GM21423 (cell line): Measurements from ENCODE around the gene ERVK3-1.
"Not testable (repeated sequence)": the region's sequence is repeated elsewhere in the genome, so short reads cannot be mapped to it uniquely, and the experiment has no call there.

Source experiments
- ATAC-seq: cut with Tn5 transposase; IDR thresholded peaks from one replicate; pipeline ENCODE4 v1.9.1; 2021; ENCODE audit warnings: mild to moderate bottlenecking, moderate library complexity; ENCODE audit not compliant: unreplicated experiment

The ERVK3-1 gene

GRCh38 chr19:58304255-58304654, 922 bp upstream of the ERVK3-1 start:
- ATAC-seq = no peak

DNA sequence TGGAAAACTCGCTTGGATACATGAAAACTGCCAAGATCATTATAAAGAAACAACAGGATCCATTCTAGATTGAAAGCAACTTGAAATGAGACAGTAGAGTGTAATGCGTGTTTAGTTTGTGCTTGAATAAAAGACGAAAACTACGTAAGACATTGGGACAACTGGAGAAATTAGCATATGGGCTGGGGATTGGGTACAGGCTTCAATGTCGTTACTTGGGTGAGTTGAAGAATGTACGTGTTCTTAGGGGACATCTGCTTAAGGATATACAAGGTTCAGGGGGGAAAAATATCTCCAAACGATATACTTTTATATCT, 471 bp upstream of the ERVK3-1 start:
- no peak for ATAC-seq

- ATAC-seq = no peak
Measured at GRCh38 chr19:58305932-58306323, 751 bp downstream of the ERVK3-1 start.

GRCh38 chr19:58307736-58308135, 2.6 kb downstream of the ERVK3-1 start:
- no peak for ATAC-seq

DNA sequence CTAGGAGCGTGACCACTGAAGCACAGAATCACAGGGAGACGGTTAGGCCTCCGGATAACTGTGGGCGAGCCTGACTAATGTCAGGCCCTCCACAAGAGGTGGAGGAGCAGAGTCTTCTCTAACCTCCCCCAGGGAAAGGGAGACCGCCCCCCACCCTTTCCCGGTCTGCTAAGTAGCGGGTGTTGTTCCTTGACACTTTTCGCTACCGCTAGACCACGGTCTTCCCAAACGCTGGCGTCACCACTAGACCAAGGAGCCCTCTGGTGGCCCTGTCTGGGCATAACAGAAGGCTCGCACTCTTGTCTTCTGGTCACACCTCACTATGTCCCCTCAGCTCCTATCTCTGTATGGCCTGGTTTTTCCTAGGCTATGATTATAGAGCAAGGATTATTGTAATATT, 5.5 kb downstream of the ERVK3-1 start:
- not testable (repeated sequence) for ATAC-seq

- ATAC-seq = no peak
Measured at GRCh38 chr19:58311345-58311865, 6.2 kb downstream of the ERVK3-1 start.

DNA sequence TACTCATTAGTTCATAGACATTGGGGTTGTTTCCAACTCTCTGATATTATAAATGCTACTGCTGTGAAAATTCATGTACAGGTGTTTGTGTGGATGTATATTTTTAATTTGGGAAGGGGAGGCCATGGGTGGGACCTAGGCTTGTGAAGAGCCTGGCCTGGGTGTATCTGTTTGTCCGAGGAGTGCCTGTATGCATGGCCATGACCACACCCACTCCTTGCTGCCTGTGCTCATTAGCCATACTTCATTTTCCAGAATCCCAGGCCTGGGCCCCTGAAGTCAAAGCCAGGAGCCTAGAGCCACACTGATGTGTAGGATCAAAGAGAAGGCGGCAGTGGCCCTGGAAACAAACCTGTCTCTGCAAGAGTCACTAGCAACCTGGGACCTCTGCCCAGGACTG, 10.4 kb downstream of the ERVK3-1 start:
- ATAC-seq = no peak

DNA sequence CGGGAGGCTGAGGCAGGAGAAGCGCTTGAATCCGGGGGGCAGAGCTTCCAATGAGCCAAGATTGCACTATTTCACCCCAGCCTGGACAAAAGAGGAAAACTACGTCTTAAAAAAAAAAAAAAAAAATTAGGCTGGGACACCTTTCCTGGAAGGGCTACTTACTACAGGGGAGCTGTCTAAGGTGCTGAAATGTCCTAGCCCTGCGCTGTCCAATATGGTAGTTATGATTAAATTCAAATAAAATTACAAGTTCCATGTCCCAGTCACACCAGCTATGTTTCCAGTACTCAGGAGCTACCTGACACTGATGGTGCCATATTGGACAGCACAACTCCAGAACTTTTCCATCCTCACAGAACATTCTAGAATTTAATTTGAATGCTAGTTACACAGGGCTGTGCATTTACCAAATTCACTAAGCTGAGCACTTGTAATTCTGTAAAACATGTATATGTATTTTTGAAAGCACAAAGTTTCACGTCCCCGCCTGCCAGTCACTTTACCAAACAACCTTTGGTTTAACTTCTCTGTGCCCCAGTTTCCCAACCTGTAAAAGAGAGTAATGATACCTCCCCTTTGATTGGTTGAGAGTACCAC, 12.4 kb downstream of the ERVK3-1 start:
- ATAC-seq = no peak

GRCh38 chr19:58318297-58318696, 13.1 kb downstream of the ERVK3-1 start:
- ATAC-seq = no peak

GRCh38 chr19:58319241-58319640, 14.1 kb downstream of the ERVK3-1 start:
- no peak for ATAC-seq

DNA sequence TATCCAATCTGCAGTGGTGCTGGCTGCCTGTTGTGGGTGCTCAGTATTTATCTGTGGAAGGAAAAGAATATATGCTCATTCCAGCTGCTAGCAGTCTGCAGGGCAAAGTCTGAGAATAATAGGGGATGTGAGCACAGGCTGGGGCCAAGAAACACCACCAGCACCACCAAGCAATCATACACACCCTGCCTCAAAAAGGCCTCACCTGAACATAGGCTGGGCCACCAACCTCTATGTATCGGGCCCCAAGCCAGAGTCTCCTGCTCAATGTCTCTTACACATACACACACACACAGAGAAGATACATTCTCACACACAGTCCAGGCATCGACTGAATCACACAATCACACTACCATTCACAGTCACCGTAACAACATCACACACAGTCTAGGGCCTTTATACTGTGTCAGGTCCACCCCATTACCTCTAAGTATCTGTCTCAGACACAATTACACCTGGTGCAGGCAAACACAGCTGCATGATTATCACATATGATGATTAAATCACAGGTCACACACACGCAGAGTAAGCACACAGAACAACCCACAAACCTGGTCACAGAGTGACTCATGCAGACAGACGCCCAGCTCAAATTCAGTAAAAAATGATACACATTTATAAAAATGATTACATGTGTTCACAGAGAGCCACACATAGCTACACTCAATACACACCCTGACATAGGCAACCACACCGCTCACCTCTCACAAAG, 20.3 kb downstream of the ERVK3-1 start:
- no peak for ATAC-seq

DNA sequence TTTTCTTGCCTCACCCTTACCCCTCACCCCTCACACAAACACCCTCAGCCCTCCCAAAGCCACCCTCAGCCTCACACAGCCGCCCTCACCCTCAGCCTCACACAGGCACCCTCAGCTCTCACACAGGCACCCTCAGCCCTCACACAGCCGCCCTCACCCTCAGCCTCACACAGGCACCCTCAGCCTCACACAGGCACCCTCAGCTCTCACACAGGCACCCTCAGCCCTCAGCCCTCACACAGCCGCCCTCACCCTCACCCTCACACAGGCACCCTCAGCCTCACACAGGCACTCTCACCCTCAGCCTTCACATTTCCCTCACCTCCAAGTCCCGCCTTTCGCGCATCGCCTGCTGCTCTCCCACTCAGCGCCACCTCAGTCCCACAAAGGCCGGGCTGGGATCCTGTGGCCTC, 21.3 kb downstream of the ERVK3-1 start:
- no peak for ATAC-seq

DNA sequence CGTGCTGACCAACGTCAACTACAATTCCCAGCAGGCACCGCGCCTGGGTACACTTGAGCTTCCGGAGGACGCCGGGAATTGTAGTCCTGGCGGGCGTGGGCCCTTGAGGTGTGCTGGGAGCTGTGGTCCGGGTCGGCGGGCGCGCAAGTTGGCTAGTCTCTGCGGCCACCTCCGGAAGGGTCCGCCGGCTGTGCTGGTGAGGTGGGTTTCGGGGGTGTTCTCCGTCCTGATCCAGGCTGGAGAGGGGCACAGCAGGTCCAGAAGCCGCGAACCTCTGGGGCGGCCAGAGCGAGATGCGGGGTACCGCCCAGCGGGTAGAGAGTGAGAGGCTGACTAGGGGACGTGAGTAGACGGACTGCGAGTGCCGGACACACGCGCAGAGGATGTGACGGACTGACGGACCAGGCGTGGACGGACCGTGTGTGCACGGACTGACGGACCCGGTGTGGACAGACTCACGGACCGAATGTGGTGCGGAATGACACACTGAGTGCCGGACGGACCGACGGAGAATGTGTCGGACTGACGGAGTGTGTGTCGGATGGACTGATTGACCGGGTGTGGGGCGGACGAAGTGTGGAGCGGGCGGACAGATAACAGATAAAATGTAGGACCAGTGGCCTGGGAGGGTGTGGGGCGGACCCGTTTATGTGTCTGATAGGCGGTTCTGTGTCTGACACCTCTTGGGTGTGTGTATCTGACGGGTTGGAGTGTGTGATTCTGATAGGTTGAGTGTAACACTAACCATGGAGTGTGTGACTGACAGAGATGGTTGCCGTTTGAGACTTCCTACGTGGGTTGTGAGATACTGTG, 21.9 kb downstream of the ERVK3-1 start, which contains the start of gene ZSCAN22:
Gene ZSCAN22 (plus strand): TSS at position 81 of the 813 bp plus-strand sequence. CDS start 7,809 bp downstream, outside the sequence.
- peak; percentile 90 for ATAC-seq

GRCh38 chr19:58328999-58329398, 23.8 kb downstream of the ERVK3-1 start:
- ATAC-seq = no peak

DNA sequence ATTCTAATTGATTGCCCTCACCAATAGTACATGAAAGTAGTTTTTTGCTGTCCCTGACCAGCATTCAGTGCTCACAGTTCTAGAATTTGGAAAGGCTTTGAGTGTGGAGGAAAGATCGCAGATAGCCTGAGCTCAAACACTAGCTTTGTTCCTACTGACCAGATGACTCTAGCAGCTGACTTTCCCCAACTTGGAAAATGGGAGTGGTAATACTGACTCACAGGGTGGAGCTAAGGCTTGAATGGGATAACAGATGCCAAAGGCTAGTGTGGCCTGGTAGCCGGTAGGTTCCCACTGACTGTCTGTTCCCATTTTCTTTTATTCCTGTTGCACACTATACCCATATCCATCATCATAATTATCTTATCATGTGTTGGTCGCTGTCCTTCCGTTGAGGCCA, 25.3 kb downstream of the ERVK3-1 start:
- no peak for ATAC-seq

DNA sequence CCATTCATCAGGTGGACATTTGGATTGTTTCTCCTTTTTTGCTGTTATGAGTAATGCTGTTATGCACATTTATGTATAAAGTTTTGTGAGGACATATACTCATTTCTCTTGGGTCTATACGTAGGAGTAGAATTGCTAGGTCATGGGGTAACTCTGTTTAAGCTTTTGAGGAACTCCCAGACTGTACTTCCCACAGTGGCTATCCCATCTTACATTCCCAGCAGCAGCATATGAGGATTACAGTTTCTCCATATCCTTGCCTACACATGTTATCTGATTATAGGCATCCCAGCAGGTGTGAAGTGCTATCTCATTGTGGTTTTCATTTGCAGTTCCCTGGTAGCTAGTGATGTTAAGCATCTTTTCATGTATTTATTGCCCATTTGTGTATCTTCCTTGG, 27.5 kb downstream of the ERVK3-1 start:
- ATAC-seq = no peak

DNA sequence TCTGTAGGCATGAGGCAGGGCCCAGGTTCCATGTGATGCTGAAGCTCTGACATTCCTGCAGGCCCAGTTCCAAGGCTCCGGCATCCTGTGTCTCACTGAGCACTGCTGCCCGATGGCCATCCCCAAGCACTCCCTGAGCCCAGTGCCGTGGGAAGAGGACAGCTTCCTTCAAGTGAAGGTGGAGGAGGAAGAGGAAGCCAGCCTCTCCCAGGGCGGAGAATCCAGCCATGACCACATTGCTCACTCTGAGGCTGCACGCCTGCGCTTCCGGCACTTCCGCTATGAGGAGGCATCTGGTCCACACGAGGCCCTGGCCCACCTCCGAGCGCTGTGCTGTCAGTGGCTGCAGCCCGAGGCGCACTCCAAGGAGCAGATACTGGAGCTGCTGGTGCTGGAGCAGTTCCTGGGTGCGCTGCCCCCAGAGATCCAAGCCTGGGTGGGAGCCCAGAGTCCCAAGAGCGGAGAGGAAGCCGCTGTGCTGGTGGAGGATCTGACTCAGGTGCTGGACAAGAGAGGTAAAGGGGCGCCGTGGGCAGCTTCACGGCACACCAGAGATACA, 29.6 kb downstream of the ERVK3-1 start:
- ATAC-seq = no peak

DNA sequence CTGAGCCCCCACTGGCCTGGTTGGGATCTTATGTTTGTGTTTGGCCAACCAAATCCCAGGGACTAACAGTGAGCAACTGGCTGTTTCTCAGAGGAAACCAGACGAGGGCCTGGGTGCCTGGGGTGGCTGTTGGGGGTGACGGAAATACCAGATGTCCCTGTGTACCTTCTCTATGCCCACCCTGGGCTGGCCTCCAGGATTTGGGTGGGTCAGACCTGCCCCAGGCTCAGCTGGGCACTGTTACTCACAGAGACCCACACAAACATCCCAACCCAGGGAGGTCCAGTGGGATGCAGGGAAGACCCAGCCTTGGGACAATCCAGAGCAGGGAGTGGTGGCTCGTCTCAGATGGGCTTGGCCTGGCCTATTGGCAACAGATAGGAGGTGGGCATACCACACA, 30.5 kb downstream of the ERVK3-1 start:
- ATAC-seq = no peak

DNA sequence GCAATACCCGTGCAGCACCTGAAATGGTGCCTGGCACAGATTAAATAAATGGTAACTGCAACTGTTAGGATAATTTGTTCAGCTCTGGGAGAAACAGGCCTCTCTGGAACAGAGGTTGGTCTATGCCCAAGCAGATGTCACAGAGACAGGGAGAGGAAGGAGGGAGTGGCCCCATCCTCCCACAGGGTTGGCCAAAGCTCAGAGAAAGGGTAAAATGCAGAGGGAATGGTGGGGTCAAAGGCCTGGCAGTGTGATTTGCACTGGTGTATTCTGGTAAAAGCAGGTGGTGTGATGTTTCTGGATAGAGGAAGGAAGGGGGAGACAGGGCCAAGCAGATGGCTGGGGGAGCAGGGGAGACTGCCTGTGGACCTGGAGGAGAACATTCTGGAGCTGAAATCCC, 31.0 kb downstream of the ERVK3-1 start:
- ATAC-seq = no peak

GRCh38 chr19:58336820-58337219, 31.6 kb downstream of the ERVK3-1 start:
- ATAC-seq = no peak

DNA sequence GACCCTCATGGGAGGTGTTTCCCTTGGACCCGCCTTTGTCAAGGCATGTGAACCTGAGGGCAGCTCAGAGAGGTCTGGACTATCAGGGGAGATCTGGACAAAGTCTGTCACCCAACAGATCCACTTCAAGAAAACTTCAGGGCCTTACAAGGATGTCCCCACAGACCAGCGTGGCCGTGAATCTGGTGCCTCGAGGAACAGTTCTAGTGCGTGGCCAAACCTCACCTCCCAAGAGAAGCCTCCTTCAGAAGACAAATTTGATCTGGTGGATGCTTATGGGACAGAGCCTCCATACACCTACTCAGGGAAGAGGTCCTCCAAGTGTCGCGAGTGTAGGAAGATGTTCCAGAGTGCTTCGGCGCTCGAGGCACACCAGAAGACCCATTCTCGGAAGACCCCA, 33.2 kb downstream of the ERVK3-1 start:
- no peak for ATAC-seq
